Stimulated activated CD4-positive, alpha-beta T cell treated with anti-CD3 and anti-CD28 coated beads, TNF-alpha, amount 100 ng/mL, for 24 hours (primary cell): ENCODE measurements around the gene INCA1.
A peak's percentile ranks its signal among the peaks of the same experiment; 100 is the strongest.

Experiments
- DNase-seq, 3 experiments: peaks; one replicate each; pipeline ENCODE4 v3.0.0-alpha.2; 2020; ENCODE audit warnings: low read depth in 3 of 3

INCA1 gene

GRCh38 chr17:4948931-4949320 is 48.4 kb downstream of the INCA1 start:
- DNase-seq = peak in 2 of 3 experiments; percentile 67 to 76

DNA sequence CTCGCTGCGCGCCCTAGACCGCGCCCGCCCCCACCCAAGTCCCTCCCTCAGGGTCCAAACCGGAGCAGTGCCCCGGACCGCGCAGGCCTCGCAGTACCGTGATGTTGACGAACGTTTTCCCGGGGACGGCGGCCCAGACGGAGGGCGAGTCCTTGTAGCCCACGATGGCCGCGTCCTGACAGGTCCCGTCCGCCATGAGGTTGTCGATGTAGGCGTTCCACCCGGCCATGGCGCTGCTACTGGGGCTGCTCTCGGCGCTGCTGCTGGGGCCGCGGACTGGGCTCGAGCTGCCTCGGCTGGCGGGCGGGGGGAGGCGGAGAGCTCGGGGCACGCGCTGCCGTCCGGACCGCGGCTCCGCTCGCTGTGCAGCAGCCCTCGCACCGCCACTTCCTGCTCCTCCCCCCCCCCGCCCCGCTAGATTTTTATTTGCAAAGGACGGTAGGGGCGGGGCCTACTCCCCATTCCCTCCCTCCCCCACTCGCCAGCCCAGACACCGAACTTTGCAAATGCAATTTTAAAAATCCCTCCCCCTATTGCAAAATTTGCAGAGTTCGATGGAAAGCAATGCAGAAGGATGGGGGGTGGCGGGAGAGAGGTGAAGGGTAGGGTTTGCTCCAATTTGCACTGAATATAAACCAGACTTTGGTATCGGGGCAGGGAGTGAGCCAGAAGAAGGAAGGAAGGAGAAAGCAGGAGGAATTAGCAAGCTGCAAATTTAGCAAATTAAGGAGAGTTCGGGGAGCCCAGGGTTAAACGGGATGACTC is 49.0 kb downstream of the INCA1 start, which contains the start of gene PFN1:
PFN1 (minus strand) TSS at position 365 of the 765 bp plus-strand sequence; CDS start at position 229, 136 bp downstream.
- peak; percentile 86 to 92 (median 87) for DNase-seq

GRCh38 chr17:4947411-4948165 is 49.7 kb downstream of the INCA1 start:
- peak in 1 of 3 experiments; percentile 73 for DNase-seq

DNA sequence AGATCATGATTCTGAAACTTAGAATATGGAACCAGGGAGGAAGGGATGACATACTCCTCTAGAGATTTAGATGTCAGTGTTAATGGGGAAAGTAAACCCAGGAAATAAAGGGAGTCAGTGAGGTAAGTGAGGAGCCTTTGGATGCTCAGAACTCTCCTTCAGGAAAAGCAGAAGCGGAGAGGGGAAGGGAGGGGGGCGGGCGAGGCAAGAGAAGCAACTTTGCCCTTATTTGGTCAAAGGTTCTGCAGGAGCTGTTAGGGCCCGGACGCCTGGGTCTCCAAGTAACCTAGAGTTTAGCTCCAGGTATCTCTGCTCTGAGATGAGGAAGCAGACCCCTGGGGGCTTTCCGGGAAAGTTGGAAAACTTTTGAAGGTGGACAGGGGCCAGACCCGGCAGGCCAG is 50.3 kb downstream of the INCA1 start:
- DNase-seq = no peak

GRCh38 chr17:4946312-4946976 is 50.9 kb downstream of the INCA1 start:
- no peak for DNase-seq

DNA sequence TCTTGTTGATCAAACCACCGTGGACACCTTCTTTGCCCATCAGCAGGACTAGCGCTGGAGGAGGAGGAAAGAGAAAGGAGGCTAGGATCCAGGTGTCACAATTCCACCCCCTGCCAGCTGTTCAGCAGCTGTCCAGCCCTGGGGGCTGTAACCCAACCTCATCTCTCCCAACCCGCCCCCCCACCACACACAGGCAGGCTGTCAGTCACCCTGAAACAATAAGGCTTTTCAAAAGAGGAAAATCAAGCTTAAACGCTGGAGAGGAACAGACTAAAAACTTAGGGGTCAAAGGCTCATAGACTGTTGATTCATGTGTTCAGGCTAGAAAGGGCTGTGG is 51.4 kb downstream of the INCA1 start:
- no peak for DNase-seq

DNA sequence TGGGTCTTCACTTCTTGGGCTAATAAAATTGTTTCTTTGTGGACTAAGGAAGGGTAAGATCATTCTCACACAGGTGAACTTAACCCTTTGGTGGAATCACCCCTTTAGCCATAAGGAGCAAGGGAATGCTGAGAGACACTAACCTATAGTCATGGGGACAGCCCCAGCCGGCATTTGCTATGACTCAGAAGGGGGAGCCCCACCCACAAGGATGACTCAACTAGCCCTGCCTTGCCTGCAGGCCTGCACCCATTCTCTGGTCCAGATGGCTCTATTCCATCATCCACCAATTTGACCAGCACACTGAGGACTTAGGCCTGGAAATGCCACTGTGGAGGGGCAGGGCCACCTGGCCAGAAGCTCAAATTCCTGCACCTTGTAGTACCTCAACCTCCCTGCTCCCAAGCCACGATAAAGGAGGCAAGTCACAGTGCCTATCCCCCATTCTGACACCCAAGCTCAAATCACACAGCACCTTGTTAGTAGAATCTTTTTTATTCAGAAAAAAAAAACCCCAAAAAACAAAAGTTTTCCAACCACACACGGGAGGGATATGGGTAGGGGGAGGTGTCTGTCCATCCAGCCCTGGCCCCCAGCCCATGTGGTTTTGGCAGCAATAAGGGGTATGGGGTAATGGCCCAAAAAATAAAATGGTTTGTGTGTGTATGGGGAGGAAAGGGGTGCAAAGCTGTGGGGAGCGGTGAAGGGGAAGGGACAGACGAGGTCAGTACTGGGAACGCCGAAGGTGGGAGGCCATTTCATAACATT is 52.0 kb downstream of the INCA1 start:
- DNase-seq = peak; percentile 72 to 86 (median 83)

DNA sequence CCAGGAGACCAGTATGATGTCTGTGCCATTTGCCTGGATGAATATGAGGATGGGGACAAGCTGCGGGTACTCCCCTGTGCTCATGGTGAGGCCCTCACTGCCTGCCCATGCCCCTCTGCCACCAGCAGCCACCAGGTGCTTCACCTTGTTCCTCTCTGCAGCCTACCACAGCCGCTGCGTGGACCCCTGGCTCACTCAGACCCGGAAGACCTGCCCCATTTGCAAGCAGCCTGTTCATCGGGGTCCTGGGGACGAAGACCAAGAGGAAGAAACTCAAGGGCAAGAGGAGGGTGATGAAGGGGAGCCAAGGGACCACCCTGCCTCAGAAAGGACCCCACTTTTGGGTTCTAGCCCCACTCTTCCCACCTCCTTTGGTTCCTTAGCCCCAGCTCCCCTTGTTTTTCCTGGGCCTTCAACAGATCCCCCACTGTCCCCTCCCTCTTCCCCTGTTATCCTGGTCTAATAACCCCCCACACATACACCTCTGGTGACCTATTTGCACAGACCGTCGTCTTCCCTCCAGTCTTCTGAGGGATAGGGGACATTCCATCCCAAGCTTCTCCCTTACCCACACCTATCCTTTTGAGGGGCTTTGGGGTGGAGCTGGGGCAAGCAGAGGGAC is 52.7 kb downstream of the INCA1 start:
- DNase-seq = peak in 1 of 3 experiments; percentile 46

- DNase-seq = peak in 1 of 3 experiments; percentile 58
Measured at GRCh38 chr17:4944163-4944553, 53.2 kb downstream of the INCA1 start.

GRCh38 chr17:4942760-4943508 is 54.4 kb downstream of the INCA1 start:
- DNase-seq = no peak

DNA sequence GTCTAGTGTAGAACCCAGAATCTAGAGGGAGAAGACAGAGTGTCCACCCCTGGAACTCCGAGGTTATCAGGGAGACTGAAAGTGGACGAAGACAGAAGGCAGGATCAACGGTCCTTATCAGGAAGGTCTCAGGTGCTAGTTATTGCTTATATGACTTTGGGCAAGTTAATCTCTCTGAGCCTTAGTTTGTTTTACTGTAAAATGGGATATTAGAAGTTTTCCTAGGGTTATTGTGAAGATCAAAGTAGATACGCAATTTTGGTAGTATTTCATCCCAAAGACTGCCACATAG is 56.1 kb downstream of the INCA1 start:
- no peak for DNase-seq

GRCh38 chr17:4940555-4941318 is 56.6 kb downstream of the INCA1 start:
- DNase-seq = peak in 1 of 3 experiments; percentile 44

DNA sequence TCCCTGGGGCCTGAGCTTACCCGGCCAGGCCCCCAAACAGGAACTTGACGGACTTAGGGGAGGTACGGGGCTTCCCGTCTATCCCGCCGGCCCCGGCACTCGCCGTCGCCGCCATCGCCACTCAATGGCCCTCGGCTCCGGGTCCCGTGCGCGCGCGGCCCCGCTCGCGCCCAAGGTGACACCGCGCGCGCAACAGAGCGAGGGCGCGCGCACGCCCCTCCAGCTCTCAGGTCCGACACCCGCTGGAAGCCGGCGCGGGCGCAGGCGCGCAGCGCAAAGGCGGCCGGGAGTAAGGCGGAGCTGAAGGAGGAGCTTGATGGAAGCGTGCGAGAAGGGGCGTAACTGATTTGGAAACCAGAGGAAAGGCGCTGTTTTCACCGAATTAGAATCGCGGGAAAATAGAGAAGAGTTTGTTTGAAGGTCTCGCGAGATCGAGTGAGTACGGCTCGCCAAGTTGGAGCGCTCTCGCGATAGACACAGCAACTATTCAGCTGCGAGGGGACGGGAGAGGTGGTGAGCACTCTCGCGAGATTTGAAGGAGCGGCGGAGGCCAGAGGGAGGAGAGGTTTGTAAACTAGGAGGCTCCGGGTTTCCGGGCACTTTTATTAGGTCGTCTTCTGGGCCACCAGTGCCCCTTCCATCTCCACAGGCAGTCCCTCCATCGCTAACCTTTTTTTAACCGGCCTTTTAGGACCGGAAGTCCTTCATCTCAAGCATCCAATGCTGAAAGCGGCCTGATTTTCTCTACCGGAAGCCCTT is 57.3 kb downstream of the INCA1 start, which contains the start of the genes RNF167 and SLC25A11:
RNF167 (plus strand) TSS at position 473 of the 759 bp plus-strand sequence. CDS start 642 bp downstream, outside the sequence.
SLC25A11 (minus strand) TSS at position 251 of the 759 bp plus-strand sequence; CDS start at position 115, 136 bp downstream.
- DNase-seq = peak; percentile 89 to 94 (median 92)

- DNase-seq = no peak
Measured at GRCh38 chr17:4939546-4939795, 57.9 kb downstream of the INCA1 start.

DNA sequence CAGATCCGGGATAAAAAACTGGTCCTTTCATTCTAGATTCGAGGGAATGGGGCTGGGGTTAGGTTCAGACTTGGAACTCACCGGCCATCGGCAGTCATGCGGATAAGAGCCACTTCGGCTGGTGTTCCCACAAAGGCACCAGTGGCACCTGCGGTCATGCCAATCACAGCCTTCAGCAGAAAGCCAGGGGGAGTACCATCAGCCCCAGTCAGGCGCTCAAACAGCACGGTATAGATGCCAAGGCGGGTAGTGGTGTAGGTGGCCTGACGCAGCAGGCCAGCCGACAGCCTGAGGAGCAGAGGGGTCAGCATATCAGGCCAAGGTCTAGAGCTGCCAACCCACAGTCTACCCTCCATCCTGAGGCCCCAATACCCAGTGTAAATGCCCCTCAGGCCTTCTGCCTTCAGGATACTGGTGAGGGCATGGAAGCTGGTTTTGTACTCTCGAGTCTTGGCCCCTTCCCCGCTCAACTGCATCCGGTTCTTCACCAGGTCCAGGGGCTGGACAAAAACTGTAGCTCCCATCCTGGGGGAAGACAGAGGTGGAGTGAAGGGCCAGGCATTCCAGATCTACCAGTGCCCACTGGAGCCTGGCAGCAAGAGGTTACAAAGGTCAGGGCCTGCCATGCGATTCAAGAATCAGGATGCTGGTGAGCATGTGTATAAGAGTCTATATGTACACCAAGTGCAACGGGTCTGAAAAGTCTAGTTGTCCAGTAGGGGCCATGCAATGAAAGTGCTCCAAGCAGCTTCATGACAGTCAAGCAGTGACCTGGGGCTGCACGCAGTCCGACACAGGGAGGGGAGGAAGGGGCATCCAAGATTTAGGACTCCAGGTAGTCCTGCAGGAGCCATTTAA is 58.4 kb downstream of the INCA1 start:
- DNase-seq = no peak
